ENCODE measurements around the gene IPO4. TPM values are rescaled to one million over a fixed set of nuclear protein-coding genes. Genes with fewer than 3 reads are reported as not detected.
"Not testable (repeated sequence)": the region's sequence is repeated elsewhere in the genome, so short reads cannot be mapped to it uniquely, and the experiment has no call there.

Gene IPO4
- polyA plus RNA-seq, 1 donor (not counting 4 experiments of a cell fraction or from before 2014, with no cell fraction given), result 18.6 TPM

- TF ChIP-seq EZH2 (IDR thresholded peaks at IDR 0.05; ENCODE audit: low read length) (no peak), CTCF (optimal IDR thresholded peaks at IDR 0.05 in 1 of 3, IDR thresholded peaks at IDR 0.05 in 1 of 3, conservative IDR thresholded peaks at IDR 0.05 in 1 of 3; ENCODE audit: extremely low read depth in 1 of 3, insufficient read depth in 2 of 3, low read length in 3 of 3) (no peak)
- dilution Hi-C loops (cut with MboI; ENCODE audit: extremely low pct_ligation_motif_present, low sequenced_read_pairs), result no loop called here
- Histone ChIP-seq H3K27ac (ENCODE audit: control insufficient read depth, insufficient read depth, low read length) (no peak overlapping the region), H3K9me1 (ENCODE audit: control insufficient read depth, extremely low read depth, insufficient read depth, low read length) (no peaks in the 10 kb centered on the region), H4K20me1 (ENCODE audit: control insufficient read depth, extremely low read depth, insufficient read depth, low read length) (no peaks in the 10 kb centered on the region), H3K27me3 (ENCODE audit: control insufficient read depth, extremely low read depth, insufficient read depth, low read length) (no peaks in the 10 kb centered on the region), H3K4me1 (ENCODE audit: control insufficient read depth, extremely low read depth, insufficient read depth, low read length) (no peaks in the 10 kb centered on the region), H3K9me3 (ENCODE audit: control insufficient read depth, low read depth, low read length) (no peaks in the 10 kb centered on the region), H3K9ac (ENCODE audit: control insufficient read depth, extremely low read depth, insufficient read depth, low read length) (no peak overlapping the region), H3K36me3 (ENCODE audit: control insufficient read depth in 2 of 2, extremely low read depth in 1 of 2, insufficient read depth in 2 of 2, low read length in 2 of 2) (peaks cover 19 to 25% of the 10 kb centered on the region in 2 experiments), H3K4me2 (ENCODE audit: control insufficient read depth, extremely low read depth, insufficient read depth, low read depth, low read length) (no peak overlapping the region), H3K79me2 (ENCODE audit: control insufficient read depth, insufficient read depth, low read length) (no peaks in the 10 kb centered on the region), H3K4me3 (ENCODE audit: control insufficient read depth in 2 of 3, extremely low read depth in 1 of 3, insufficient read depth in 2 of 3, low read depth in 1 of 3, low read length in 3 of 3) (no peak overlapping the region), H2AFZ (ENCODE audit: control insufficient read depth, low read length) (no peak overlapping the region)
- DNase-seq (ENCODE audit: low read depth, low spot score), result no peak
- no peak for FAIRE-seq
These were observed 15.8 kb upstream of the IPO4 start for GRCh38 chr14:24204163-24205146.

- peaks cover 19 to 25% of the 10 kb centered on the region in 2 experiments for H3K36me3 ChIP-seq (ENCODE audit: control insufficient read depth in 2 of 2, extremely low read depth in 1 of 2, insufficient read depth in 2 of 2, low read length in 2 of 2)
- H3K4me3 ChIP-seq (ENCODE audit: control insufficient read depth in 2 of 3, extremely low read depth in 1 of 3, insufficient read depth in 2 of 3, low read depth in 1 of 3, low read length in 3 of 3); DNase-seq (ENCODE audit: low read depth, low spot score); H3K9me1 ChIP-seq (ENCODE audit: control insufficient read depth, extremely low read depth, insufficient read depth, low read length); H3K27me3 ChIP-seq (ENCODE audit: control insufficient read depth, extremely low read depth, insufficient read depth, low read length); FAIRE-seq; H3K9ac ChIP-seq (ENCODE audit: control insufficient read depth, extremely low read depth, insufficient read depth, low read length); H3K4me1 ChIP-seq (ENCODE audit: control insufficient read depth, extremely low read depth, insufficient read depth, low read length); H2AFZ ChIP-seq (ENCODE audit: control insufficient read depth, low read length); H3K9me3 ChIP-seq (ENCODE audit: control insufficient read depth, low read depth, low read length); dilution Hi-C loops (cut with MboI; ENCODE audit: extremely low pct_ligation_motif_present, low sequenced_read_pairs); H3K27ac ChIP-seq (ENCODE audit: control insufficient read depth, insufficient read depth, low read length); H3K4me2 ChIP-seq (ENCODE audit: control insufficient read depth, extremely low read depth, insufficient read depth, low read depth, low read length); H4K20me1 ChIP-seq (ENCODE audit: control insufficient read depth, extremely low read depth, insufficient read depth, low read length); H3K79me2 ChIP-seq (ENCODE audit: control insufficient read depth, insufficient read depth, low read length): not testable (repeated sequence)
These were observed 14.8 kb upstream of the IPO4 start for GRCh38 chr14:24203249-24203886.

- H3K27ac ChIP-seq (ENCODE audit: control insufficient read depth, insufficient read depth, low read length); H3K79me2 ChIP-seq (ENCODE audit: control insufficient read depth, insufficient read depth, low read length); DNase-seq (ENCODE audit: low read depth, low spot score); H4K20me1 ChIP-seq (ENCODE audit: control insufficient read depth, extremely low read depth, insufficient read depth, low read length); H3K9ac ChIP-seq (ENCODE audit: control insufficient read depth, extremely low read depth, insufficient read depth, low read length); H3K9me3 ChIP-seq (ENCODE audit: control insufficient read depth, low read depth, low read length); H3K27me3 ChIP-seq (ENCODE audit: control insufficient read depth, extremely low read depth, insufficient read depth, low read length); H3K4me3 ChIP-seq (ENCODE audit: control insufficient read depth in 2 of 3, extremely low read depth in 1 of 3, insufficient read depth in 2 of 3, low read depth in 1 of 3, low read length in 3 of 3); H3K4me2 ChIP-seq (ENCODE audit: control insufficient read depth, extremely low read depth, insufficient read depth, low read depth, low read length); dilution Hi-C loops (cut with MboI; ENCODE audit: extremely low pct_ligation_motif_present, low sequenced_read_pairs); H3K9me1 ChIP-seq (ENCODE audit: control insufficient read depth, extremely low read depth, insufficient read depth, low read length); FAIRE-seq; H2AFZ ChIP-seq (ENCODE audit: control insufficient read depth, low read length); H3K4me1 ChIP-seq (ENCODE audit: control insufficient read depth, extremely low read depth, insufficient read depth, low read length): not testable (repeated sequence)
- peaks cover 14 to 22% of the 10 kb centered on the region in 2 experiments for H3K36me3 ChIP-seq (ENCODE audit: control insufficient read depth in 2 of 2, extremely low read depth in 1 of 2, insufficient read depth in 2 of 2, low read length in 2 of 2)
These were observed 13.9 kb upstream of the IPO4 start for GRCh38 chr14:24202538-24202937.

All from keratinocyte (primary cell).